ENCODE results near the gene CUX1. TPM values are rescaled to one million over a fixed set of nuclear protein-coding genes. Genes with fewer than 3 reads are reported as not detected.

CUX1 gene
- total RNA-seq, 1 experiment from 2014 or later: 39.6 TPM

- no peak overlapping the region for H3K27ac ChIP-seq (ENCODE audit: low read length)
- intact Hi-C loops (cut with micrococcal nuclease): no loop called here
- H3K79me2 ChIP-seq (ENCODE audit: low read length): no peaks in the 10 kb centered on the region
- DNase-seq (no peak), ATAC-seq (no peak)
- no peak overlapping the region for H3K4me2 ChIP-seq (ENCODE audit: low read length)
- H3K9me2 ChIP-seq (replicated peaks; ENCODE audit: low read length): no peaks in the 10 kb centered on the region
- H3K9ac ChIP-seq (ENCODE audit: low read length): no peak overlapping the region
- peaks cover 4% of the 10 kb centered on the region; the same call in 1 of the 2 replicates for H3K4me1 ChIP-seq (ENCODE audit: insufficient read depth, low read length)
- H3F3A ChIP-seq (ENCODE audit: low read length, unreplicated experiment): no peaks in the 10 kb centered on the region
- no peak overlapping the region for H3K4me3 ChIP-seq (ENCODE audit: low read length)
- no peaks in the 10 kb centered on the region for H3K36me3 ChIP-seq (ENCODE audit: low read depth, low read length)
- no peaks in the 10 kb centered on the region for H3K9me3 ChIP-seq (ENCODE audit: low read length)
- TF ChIP-seq EZH2phosphoT487 (IDR thresholded peaks at IDR 0.05; ENCODE audit: borderline replicate concordance, low read length): no peak
- TF ChIP-seq EZH2 (IDR thresholded peaks at IDR 0.05; ENCODE audit: low read length, unreplicated experiment): no peak
- TF ChIP-seq, protein P1, sequence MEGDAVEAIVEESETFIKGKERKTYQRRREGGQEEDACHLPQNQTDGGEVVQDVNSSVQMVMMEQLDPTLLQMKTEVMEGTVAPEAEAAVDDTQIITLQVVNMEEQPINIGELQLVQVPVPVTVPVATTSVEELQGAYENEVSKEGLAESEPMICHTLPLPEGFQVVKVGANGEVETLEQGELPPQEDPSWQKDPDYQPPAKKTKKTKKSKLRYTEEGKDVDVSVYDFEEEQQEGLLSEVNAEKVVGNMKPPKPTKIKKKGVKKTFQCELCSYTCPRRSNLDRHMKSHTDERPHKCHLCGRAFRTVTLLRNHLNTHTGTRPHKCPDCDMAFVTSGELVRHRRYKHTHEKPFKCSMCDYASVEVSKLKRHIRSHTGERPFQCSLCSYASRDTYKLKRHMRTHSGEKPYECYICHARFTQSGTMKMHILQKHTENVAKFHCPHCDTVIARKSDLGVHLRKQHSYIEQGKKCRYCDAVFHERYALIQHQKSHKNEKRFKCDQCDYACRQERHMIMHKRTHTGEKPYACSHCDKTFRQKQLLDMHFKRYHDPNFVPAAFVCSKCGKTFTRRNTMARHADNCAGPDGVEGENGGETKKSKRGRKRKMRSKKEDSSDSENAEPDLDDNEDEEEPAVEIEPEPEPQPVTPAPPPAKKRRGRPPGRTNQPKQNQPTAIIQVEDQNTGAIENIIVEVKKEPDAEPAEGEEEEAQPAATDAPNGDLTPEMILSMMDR (conservative IDR thresholded peaks at IDR 0.05; ENCODE audit: low read depth, low read length): no peak
- no peaks in the 10 kb centered on the region for H3K27me3 ChIP-seq (ENCODE audit: low read length)
- no peaks in the 10 kb centered on the region for H4K20me1 ChIP-seq (ENCODE audit: low read length)
- H2AFZ ChIP-seq (ENCODE audit: low read length): no peak overlapping the region
- ChIA-PET CTCF (no interaction called here), POLR2A (ENCODE audit: unreplicated experiment) (no interaction called here)
- no TSS peak for BruUV-seq (replicated peaks)
Observed at GRCh38 chr7:102292813-102293798, 475.7 kb downstream of the CUX1 start.

GRCh38 chr7:102294589-102294988, 477.2 kb downstream of the CUX1 start:
- Histone ChIP-seq H2AFZ (ENCODE audit: low read length) (no peak overlapping the region), H3K27me3 (ENCODE audit: low read length) (no peaks in the 10 kb centered on the region), H3K9ac (ENCODE audit: low read length) (no peak overlapping the region), H3K9me3 (ENCODE audit: low read length) (no peaks in the 10 kb centered on the region), H3K9me2 (replicated peaks; ENCODE audit: low read length) (no peaks in the 10 kb centered on the region), H3K4me1 (ENCODE audit: insufficient read depth, low read length) (no peaks in the 10 kb centered on the region), H3K36me3 (ENCODE audit: low read depth, low read length) (no peaks in the 10 kb centered on the region), H4K20me1 (ENCODE audit: low read length) (no peaks in the 10 kb centered on the region), H3K4me2 (ENCODE audit: low read length) (no peak overlapping the region), H3F3A (ENCODE audit: low read length, unreplicated experiment) (no peaks in the 10 kb centered on the region), H3K27ac (ENCODE audit: low read length) (no peak overlapping the region), H3K79me2 (ENCODE audit: low read length) (no peaks in the 10 kb centered on the region), H3K4me3 (ENCODE audit: low read length) (no peak overlapping the region)
- DNase-seq (no peak), ATAC-seq (no peak)
- TF ChIP-seq EZH2phosphoT487 (IDR thresholded peaks at IDR 0.05; ENCODE audit: borderline replicate concordance, low read length) (no peak), EZH2 (IDR thresholded peaks at IDR 0.05; ENCODE audit: low read length, unreplicated experiment) (no peak)
- TF ChIP-seq, protein P1 (conservative IDR thresholded peaks at IDR 0.05; ENCODE audit: low read depth, low read length): no peak
- POLR2A ChIA-PET (ENCODE audit: unreplicated experiment): no interaction called here
- no TSS peak for BruUV-seq (replicated peaks)
- intact Hi-C loops (cut with micrococcal nuclease): no loop called here
- CTCF ChIA-PET: no interaction called here
